Stimulated activated CD8-positive, alpha-beta memory T cell treated with anti-CD3 and anti-CD28 coated beads, Interleukin-4, amount 100 ng/mL, for 4 hours (primary cell): ENCODE measurements around the gene RNPC3.
"Not testable (repeated sequence)": the region's sequence is repeated elsewhere in the genome, so short reads cannot be mapped to it uniquely, and the experiment has no call there.

Source experiments
- DNase-seq, 2 donors: peaks; one replicate each; pipeline ENCODE4 v3.0.0-alpha.2; 2020; ENCODE audit warnings: low read depth in 2 of 2, low spot score in 1 of 2

The RNPC3 gene

GRCh38 chr1:103547840-103548239 lies 22.3 kb downstream of the RNPC3 start:
- no peak for DNase-seq

- DNase-seq = no peak
Observed at GRCh38 chr1:103560427-103560826, 34.9 kb downstream of the RNPC3 start.

- not testable (repeated sequence) for DNase-seq
Observed at GRCh38 chr1:103561124-103561523, 35.6 kb downstream of the RNPC3 start.

GRCh38 chr1:103561643-103562395 lies 36.3 kb downstream of the RNPC3 start:
- DNase-seq = no peak

GRCh38 chr1:103563056-103563455 lies 37.6 kb downstream of the RNPC3 start:
- DNase-seq = no peak

- DNase-seq = no peak
Observed at GRCh38 chr1:103569493-103569892, 44.0 kb downstream of the RNPC3 start.

GRCh38 chr1:103571289-103571688 lies 45.8 kb downstream of the RNPC3 start, which contains the start of gene AMY2B:
TSS of gene AMY2B (plus strand) at chr1:103571589. CDS start at chr1:103571603, 14 bp downstream.
- DNase-seq = not testable (repeated sequence)

- no peak for DNase-seq
Observed at GRCh38 chr1:103576065-103576464, 50.6 kb downstream of the RNPC3 start.

GRCh38 chr1:103576784-103577183 lies 51.3 kb downstream of the RNPC3 start:
- not testable (repeated sequence) for DNase-seq

GRCh38 chr1:103582464-103582863 lies 57.0 kb downstream of the RNPC3 start:
- no peak for DNase-seq

- DNase-seq = no peak
Observed at GRCh38 chr1:103583887-103584286, 58.4 kb downstream of the RNPC3 start.

- no peak for DNase-seq
Observed at GRCh38 chr1:103584537-103584936, 59.0 kb downstream of the RNPC3 start.

GRCh38 chr1:103602740-103603139 lies 77.2 kb downstream of the RNPC3 start:
- not testable (repeated sequence) for DNase-seq
